Liver (tissue), 2 donors: ENCODE data around the gene SIK1.
"Not testable (repeated sequence)": the region's sequence is repeated elsewhere in the genome, so short reads cannot be mapped to it uniquely, and the experiment has no call there.

Experiments
- CTCF ChIP-seq: fragments of 150-350 bp; IDR thresholded peaks from 2 replicates; pipeline ENCODE4 v1.5.1; 2017; ENCODE audit warnings: improper control_type of control experiment, low read depth, low read length; ENCODE audit not compliant: missing input control
- YY1 ChIP-seq: IDR thresholded peaks from 2 replicates; pipeline ENCODE4 v1.6.1; 2016; ENCODE audit warnings: antibody characterized with exemption, mild to moderate bottlenecking
- ZBTB33 ChIP-seq: IDR thresholded peaks from 2 replicates; pipeline ENCODE4 v1.6.1; 2016; ENCODE audit warnings: antibody characterized with exemption
- donor health status: healthy.

- not testable (repeated sequence) for TF ChIP-seq ZBTB33, CTCF, YY1
Observed at GRCh38 chr21:43399595-43400015, 27.3 kb downstream of the SIK1 start.
